ENCODE measurements around the gene C3orf52.

DNA sequence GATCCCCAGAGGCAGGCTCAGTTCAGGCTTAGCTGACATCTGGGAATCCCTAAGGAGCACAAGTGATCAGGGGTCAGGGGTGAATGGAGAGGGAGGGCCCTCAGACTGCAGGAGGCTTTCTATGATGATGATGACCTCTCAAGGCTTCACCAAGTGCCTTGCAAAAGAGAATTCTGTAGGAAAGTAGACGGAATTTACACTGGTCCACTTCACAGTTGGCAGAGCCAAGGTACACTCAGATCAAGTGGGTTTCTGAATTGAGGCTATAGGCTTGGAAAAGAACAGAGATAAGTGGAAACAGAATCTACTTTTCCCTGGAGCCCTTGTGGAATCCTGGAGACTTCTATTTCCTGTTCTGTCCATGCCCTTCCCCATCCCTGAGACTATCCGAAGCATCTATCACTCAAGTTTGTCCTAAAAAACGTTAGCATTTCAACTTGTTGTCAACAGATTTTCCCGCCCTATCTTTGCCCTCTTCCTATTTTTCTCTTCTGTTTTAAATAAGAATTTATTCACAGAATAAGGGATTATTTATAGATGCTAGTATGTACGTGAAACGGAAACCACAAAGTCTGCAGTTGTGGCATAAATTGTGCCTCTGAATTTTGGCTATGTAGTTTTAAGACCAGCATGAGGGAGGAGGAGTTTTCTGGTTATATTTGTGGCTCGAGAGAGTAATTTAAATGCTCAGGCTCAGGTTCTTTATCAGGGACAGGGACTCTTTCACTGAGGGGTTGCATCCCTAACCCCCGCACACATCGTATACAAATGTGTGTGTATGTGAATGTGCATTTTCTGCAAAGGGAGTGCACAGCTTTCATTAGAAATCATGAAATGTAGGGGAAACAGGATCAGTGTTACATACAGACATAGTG is 34.0 kb downstream of the C3orf52 start:
- TF ChIP-seq, protein P1, sequence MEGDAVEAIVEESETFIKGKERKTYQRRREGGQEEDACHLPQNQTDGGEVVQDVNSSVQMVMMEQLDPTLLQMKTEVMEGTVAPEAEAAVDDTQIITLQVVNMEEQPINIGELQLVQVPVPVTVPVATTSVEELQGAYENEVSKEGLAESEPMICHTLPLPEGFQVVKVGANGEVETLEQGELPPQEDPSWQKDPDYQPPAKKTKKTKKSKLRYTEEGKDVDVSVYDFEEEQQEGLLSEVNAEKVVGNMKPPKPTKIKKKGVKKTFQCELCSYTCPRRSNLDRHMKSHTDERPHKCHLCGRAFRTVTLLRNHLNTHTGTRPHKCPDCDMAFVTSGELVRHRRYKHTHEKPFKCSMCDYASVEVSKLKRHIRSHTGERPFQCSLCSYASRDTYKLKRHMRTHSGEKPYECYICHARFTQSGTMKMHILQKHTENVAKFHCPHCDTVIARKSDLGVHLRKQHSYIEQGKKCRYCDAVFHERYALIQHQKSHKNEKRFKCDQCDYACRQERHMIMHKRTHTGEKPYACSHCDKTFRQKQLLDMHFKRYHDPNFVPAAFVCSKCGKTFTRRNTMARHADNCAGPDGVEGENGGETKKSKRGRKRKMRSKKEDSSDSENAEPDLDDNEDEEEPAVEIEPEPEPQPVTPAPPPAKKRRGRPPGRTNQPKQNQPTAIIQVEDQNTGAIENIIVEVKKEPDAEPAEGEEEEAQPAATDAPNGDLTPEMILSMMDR (IDR thresholded peaks at IDR 0.05): no peak
- TF ChIP-seq POLR2A (IDR thresholded peaks at IDR 0.05): no peak
